H1 (cell line): ENCODE data around the gene API5. TPM values are rescaled to one million over a fixed set of nuclear protein-coding genes. Genes with fewer than 3 reads are reported as not detected.

Experiments used
- CTCF ChIA-PET: fragments of 300-600 bp; sonication (Branson Sonifier 250); formaldehyde crosslinking; loops from one replicate; lab custom pipeline; 2021; ENCODE audit not compliant: partially characterized antibody; lab: Charles Lee
- POLR2A ChIA-PET: fragments of 300-600 bp; sonication (Branson Sonifier 250); formaldehyde crosslinking; loops from one replicate; lab custom pipeline; 2021; ENCODE audit warnings: inconsistent platforms; ENCODE audit not compliant: partially characterized antibody; lab: Charles Lee
- DNase-seq, 2 experiments: peaks; one replicate each; pipeline versions ENCODE4 v3.0.0 to v3.0.0-alpha.2; 2010 to 2022; ENCODE audit warnings: low spot score in 2 of 2, low read depth in 1 of 2, mixed read lengths in 1 of 2
- FAIRE-seq: peaks from 2 replicates; lab custom pipeline; 2011; peaks lifted over from hg19 to GRCh38; lab: Jason Lieb, UNC
- H2AFZ ChIP-seq: 2 replicates; pipeline ENCODE4 v1.8.1; 2012; ENCODE audit warnings: low read length, inconsistent platforms
- H2AK5ac ChIP-seq: 2 replicates; pipeline ENCODE4 v1.6.1; 2013; ENCODE audit warnings: low read depth, low read length
- H2BK120ac ChIP-seq: replicated peaks from 2 replicates; pipeline ENCODE3; 2013; ENCODE audit warnings: low read depth, low read length, inconsistent platforms
- H2BK12ac ChIP-seq: 2 replicates; pipeline ENCODE4 v1.6.1; 2013; ENCODE audit warnings: low read depth, low read length
- H2BK15ac ChIP-seq: 2 replicates; pipeline ENCODE4 v1.6.1; 2013; ENCODE audit warnings: low read length
- H2BK20ac ChIP-seq: 2 replicates; pipeline ENCODE4 v1.6.1; 2013; ENCODE audit warnings: low read length
- H2BK5ac ChIP-seq: 2 replicates; pipeline ENCODE4 v1.6.1; 2013; ENCODE audit warnings: low read depth, low read length
- H3K14ac ChIP-seq: 2 replicates; pipeline ENCODE4 v1.6.1; 2013; ENCODE audit warnings: inconsistent platforms; ENCODE audit not compliant: insufficient read length
- H3K18ac ChIP-seq: 2 replicates; pipeline ENCODE4 v1.6.1; 2013; ENCODE audit warnings: low read length; ENCODE audit errors: extremely low read depth
- H3K23ac ChIP-seq: 2 replicates; pipeline ENCODE4 v1.6.1; 2013; ENCODE audit warnings: inconsistent platforms; ENCODE audit not compliant: insufficient read length
- H3K23me2 ChIP-seq: 2 replicates; pipeline ENCODE4 v1.6.1; 2013; ENCODE audit warnings: low read depth, low read length
- H3K27ac ChIP-seq: 2 replicates; pipeline ENCODE4 v1.6.1; 2011; ENCODE audit warnings: low read depth, low read length, inconsistent platforms
- H3K27me3 ChIP-seq, 4 experiments: replicated peaks in 1 of 4; 1 replicate in 1 of 4; 2 replicates in 3 of 4; pipeline versions ENCODE4 v1.6.1 to v1.8.1; 2011 to 2013; ENCODE audit warnings: low read length in 3 of 4, mild to moderate bottlenecking in 3 of 4, inconsistent platforms in 2 of 4, mixed read lengths in 2 of 4, moderate library complexity in 1 of 4; ENCODE audit not compliant: control insufficient read depth in 3 of 4, insufficient read depth in 3 of 4; ENCODE audit errors: extremely low read depth in 1 of 4
- H3K36me3 ChIP-seq, 4 experiments: 2 replicates each; pipeline versions ENCODE4 v1.6.1 to v1.8.1; 2011 to 2013; ENCODE audit warnings: mild to moderate bottlenecking in 4 of 4, low read length in 3 of 4, moderate library complexity in 2 of 4, control low read depth in 1 of 4, inconsistent platforms in 1 of 4; ENCODE audit not compliant: insufficient read depth in 4 of 4, control insufficient read depth in 2 of 4
- H3K4ac ChIP-seq: replicated peaks from 2 replicates; pipeline ENCODE3; 2013; ENCODE audit warnings: low read length, low read depth, mixed read lengths, inconsistent platforms; ENCODE audit not compliant: insufficient read length
- H3K4me1 ChIP-seq, 4 experiments: replicated peaks in 1 of 4; 1 replicate in 1 of 4; 2 replicates in 3 of 4; pipeline versions ENCODE4 v1.6.1 to v1.8.1; 2011 to 2013; ENCODE audit warnings: low read length in 3 of 4, inconsistent platforms in 2 of 4, mixed read lengths in 1 of 4; ENCODE audit not compliant: insufficient read depth in 4 of 4, control insufficient read depth in 3 of 4
- H3K4me2 ChIP-seq, 2 experiments: 2 replicates each; pipeline versions ENCODE4 v1.6.1 to v1.8.1; 2011 to 2013; ENCODE audit warnings: low read depth in 2 of 2, low read length in 2 of 2, control low read depth in 1 of 2, inconsistent platforms in 1 of 2, mild to moderate bottlenecking in 1 of 2; ENCODE audit not compliant: insufficient read depth in 1 of 2
- H3K4me3 ChIP-seq, 4 experiments: fragments of 200-600, 300-600 bp in 1 of 4; sonication (generic), shearing (Covaris generic), sonication (Bioruptor Twin) in 1 of 4; 2 replicates each; pipeline versions ENCODE4 v1.5.1 to v1.8.1; 2011 to 2016; ENCODE audit warnings: low read length in 4 of 4, low read depth in 3 of 4, control low read depth in 2 of 4, inconsistent platforms in 2 of 4, mild to moderate bottlenecking in 2 of 4, mixed read lengths in 1 of 4, moderate library complexity in 1 of 4; ENCODE audit not compliant: insufficient read depth in 2 of 4; ENCODE audit errors: extremely low read depth in 1 of 4
- H3K56ac ChIP-seq: replicated peaks from 2 replicates; pipeline ENCODE3; 2013; ENCODE audit warnings: low read depth, mild to moderate bottlenecking, mixed read lengths, low read length, inconsistent platforms; ENCODE audit not compliant: insufficient read length
- H3K79me1 ChIP-seq: 2 replicates; pipeline ENCODE4 v1.6.1; 2013; ENCODE audit warnings: low read depth, low read length, control low read depth
- H3K79me2 ChIP-seq, 2 experiments: 2 replicates each; pipeline versions ENCODE4 v1.6.1 to v1.8.1; 2012 to 2013; ENCODE audit warnings: low read length in 2 of 2, mild to moderate bottlenecking in 2 of 2, inconsistent platforms in 1 of 2; ENCODE audit not compliant: insufficient read depth in 2 of 2, control insufficient read depth in 1 of 2
- H3K9ac ChIP-seq, 4 experiments: replicated peaks in 1 of 4; 1 replicate in 1 of 4; 2 replicates in 3 of 4; pipeline versions ENCODE4 v1.6.1 to v1.8.1; 2011 to 2013; ENCODE audit warnings: low read depth in 3 of 4, low read length in 3 of 4, control low read depth in 2 of 4, mild to moderate bottlenecking in 2 of 4, moderate library complexity in 2 of 4, inconsistent platforms in 1 of 4; ENCODE audit errors: extremely low read depth in 1 of 4
- H3K9me3 ChIP-seq, 2 experiments: 2 replicates each; pipeline versions ENCODE4 v1.6.1 to v1.8.1; 2012 to 2013; ENCODE audit warnings: mild to moderate bottlenecking in 2 of 2, moderate library complexity in 2 of 2, control low read depth in 1 of 2, inconsistent platforms in 1 of 2, low read depth in 1 of 2, low read length in 1 of 2, mixed read lengths in 1 of 2; ENCODE audit not compliant: insufficient read depth in 2 of 2
- H4K20me1 ChIP-seq, 2 experiments: replicated peaks in 1 of 2; 2 replicates each; pipeline versions ENCODE3 to v1.8.1; 2011 to 2013; ENCODE audit warnings: inconsistent platforms in 2 of 2, low read length in 2 of 2, mild to moderate bottlenecking in 1 of 2; ENCODE audit not compliant: insufficient read depth in 2 of 2, control insufficient read depth in 1 of 2
- H4K5ac ChIP-seq: 2 replicates; pipeline ENCODE4 v1.6.1; 2013; ENCODE audit warnings: low read length, low read depth, mixed read lengths, inconsistent platforms; ENCODE audit not compliant: insufficient read length
- H4K8ac ChIP-seq: 2 replicates; pipeline ENCODE4 v1.8.0; 2013; ENCODE audit warnings: mild to moderate bottlenecking, moderate library complexity, low read length, inconsistent platforms; ENCODE audit not compliant: insufficient read depth; ENCODE audit errors: extremely low read depth
- H4K91ac ChIP-seq: replicated peaks from 2 replicates; pipeline ENCODE3; 2013; ENCODE audit warnings: low read length, mixed read lengths, inconsistent platforms; ENCODE audit not compliant: insufficient read length
- BCL11A ChIP-seq, 2 experiments: IDR thresholded peaks; one replicate each; pipeline ENCODE4 v1.6.1; 2011; ENCODE audit warnings: low read depth in 2 of 2, low read length in 2 of 2, mild to moderate bottlenecking in 2 of 2
- BRCA1 ChIP-seq: IDR thresholded peaks from 2 replicates; pipeline ENCODE4 v1.6.1; 2012; ENCODE audit warnings: low read depth, low read length, improper control_type of control experiment
- CBX8 ChIP-seq: fragments of 300-800, 300-1000 bp; sonication (generic); IDR thresholded peaks from 2 replicates; pipeline ENCODE4 v1.7.1; 2016; ENCODE audit warnings: low read depth, low read length, borderline replicate concordance
- EGR1 ChIP-seq: IDR thresholded peaks from 2 replicates; pipeline ENCODE4 v1.6.1; 2011; ENCODE audit warnings: low read depth, low read length, borderline replicate concordance
- FOSL1 ChIP-seq: IDR thresholded peaks from 2 replicates; pipeline ENCODE4 v1.6.1; 2011; ENCODE audit warnings: mild to moderate bottlenecking, low read depth, low read length, moderate library complexity; ENCODE audit not compliant: insufficient read depth
- GTF2F1 ChIP-seq: IDR thresholded peaks from 2 replicates; pipeline ENCODE4 v1.6.1; 2012; ENCODE audit warnings: low read depth, low read length, improper control_type of control experiment, borderline replicate concordance
- HDAC2 ChIP-seq, 2 experiments: fragments of 300-600 bp in 1 of 2; sonication (generic) in 1 of 2; IDR thresholded peaks; 2 replicates each; pipeline ENCODE4 v1.6.1; 2011 to 2012; ENCODE audit warnings: low read depth in 2 of 2, low read length in 2 of 2, mild to moderate bottlenecking in 2 of 2, moderate library complexity in 2 of 2, borderline replicate concordance in 1 of 2, inconsistent platforms in 1 of 2
- RXRA ChIP-seq: IDR thresholded peaks from 2 replicates; pipeline ENCODE4 v1.6.1; 2011; ENCODE audit warnings: low read depth, mild to moderate bottlenecking, low read length, moderate library complexity; ENCODE audit not compliant: insufficient read depth
- SAP30 ChIP-seq: fragments of 300-600 bp; sonication (generic); IDR thresholded peaks from 2 replicates; pipeline ENCODE4 v1.7.1; 2012; ENCODE audit warnings: low read length, moderate library complexity, mild to moderate bottlenecking, inconsistent platforms; ENCODE audit not compliant: insufficient read depth, insufficient replicate concordance
- SIN3A ChIP-seq, 2 experiments: IDR thresholded peaks in 1 of 2; conservative IDR thresholded peaks in 1 of 2; 2 replicates each; pipeline ENCODE4 v1.6.1; 2011 to 2012; ENCODE audit warnings: low read length in 2 of 2, improper control_type of control experiment in 1 of 2, low read depth in 1 of 2, mild to moderate bottlenecking in 1 of 2
- SUZ12 ChIP-seq: fragments of 200-600 bp; sonication (generic); IDR thresholded peaks from 2 replicates; pipeline ENCODE4 v1.6.1; 2012; ENCODE audit warnings: mild to moderate bottlenecking, inconsistent platforms, low read length, moderate library complexity, mixed read lengths
- WGBS, 2 experiments: shearing (Covaris generic) in 1 of 2; methylation state at CpG; one replicate each; pipeline versions ENCODE4 v1.1.6 to v1.1.7; 2013 to 2015; ENCODE audit warnings: low lambda C conversion rate in 2 of 2, mixed read lengths in 2 of 2, inconsistent platforms in 1 of 2, low coverage in 1 of 2, missing lambda C conversion rate in 1 of 2; ENCODE audit not compliant: insufficient replicate concordance in 2 of 2, insufficient coverage in 1 of 2, insufficient read length in 1 of 2; ENCODE audit errors: extremely low coverage in 1 of 2, missing lambda C conversion rate in 1 of 2; 5-methylcytosine and 5-hydroxymethylcytosine counted together
- polyA plus RNA-seq, 7 experiments: library from polyadenylated mRNA; depleted of rRNA in 3 of 7; stranded (reverse) in 5 of 7; unstranded in 2 of 7; fragments of >200 nt in 5 of 7; fragments of 200-250 nt in 2 of 7; gene quantifications; 1 replicate in 5 of 7; 2 replicates in 1 of 7; 4 replicates in 1 of 7; pipeline versions ENCODE4 v1.2.1 to v1.2.3, GENCODE V29; 2011 to 2013; ENCODE audit warnings: missing spikeins in 2 of 7, mixed read lengths in 2 of 7
- total RNA-seq: library from RNA; stranded (reverse); fragmentation: NEBNext Ultra II Directional; extraction: Animal tissue kit (Norgen Biotek cat#: 25700); gene quantifications from 2 replicates; pipeline ENCODE4 v1.2.1, GENCODE V29; 2021

Gene API5
- total and polyA plus RNA-seq, 2 of the 8 experiments (the other 6 are each of a cell fraction or from before 2014, with no cell fraction given) = 39.1 to 155 TPM

- Histone ChIP-seq H3K79me2 (peaks cover 29 to 63% of the 10 kb centered on the region in 2 experiments), H3K4me1 (peaks cover 0 to 6% (median 4%) of the 10 kb centered on the region in 4 experiments; a peak in 3 of 7 replicates), H3K9me3 (no peaks in the 10 kb centered on the region), H4K5ac (no peak overlapping the region), H3K56ac (no peak overlapping the region), H2BK120ac (no peak overlapping the region), H3K4ac (no peak overlapping the region), H3K23ac (no peak overlapping the region), H3K27me3 (no peaks in the 10 kb centered on the region), H2AK5ac (no peak overlapping the region), H4K20me1 (peaks cover 0 to 5% of the 10 kb centered on the region in 2 experiments), H2BK20ac (no peak overlapping the region), H2BK12ac (no peak overlapping the region), H4K8ac (no peak overlapping the region), H3K23me2 (peaks cover 4% of the 10 kb centered on the region; the same call in 1 of the 2 replicates), H3K27ac (no peak overlapping the region), H2BK15ac (no peak overlapping the region), H3K4me2 (peak overlapping the region; percentile 89 to 92), H2BK5ac (no peak overlapping the region), H2AFZ (no peak overlapping the region), H3K36me3 (peaks cover 0 to 7% (median 0%) of the 10 kb centered on the region in 4 experiments; a peak in 2 of 8 replicates), H3K14ac (no peak overlapping the region), H3K9ac (no peak overlapping the region), H4K91ac (no peak overlapping the region), H3K18ac (no peak overlapping the region), H3K79me1 (peaks cover 2% of the 10 kb centered on the region; the same call in 1 of the 2 replicates), H3K4me3 (peak overlapping the region in 3 of 4 experiments; percentile 2 to 97 (median 81); a peak in 3 of 8 replicates)
- DNase-seq (no peak), FAIRE-seq (no peak)
- CTCF ChIA-PET = interaction anchor here (0.9 kb wide), 1 partner anchor 9 kb away, joined by 3 read pairs; no protein-coding TSS in a partner anchor
- 43% methylated on average over 1 of the region's 1 CpG; no CpG with 5 or more reads in 1 of the 2 experiments for WGBS, 2 experiments
- POLR2A ChIA-PET = interaction anchor here (0.7 to 4.8 kb wide), 4 partner anchors 11 to 134 kb away, joined by 3 to 38 read pairs (median 4); no protein-coding TSS in a partner anchor
- no peak for TF ChIP-seq SUZ12
- TF ChIP-seq EGR1 = no peak
- TF ChIP-seq BRCA1 = no peak
- no peak for TF ChIP-seq FOSL1
- TF ChIP-seq HDAC2 (IDR thresholded peaks at IDR 0.05; ENCODE audit: borderline replicate concordance in 1 of 2, low read depth in 2 of 2, low read length in 2 of 2) = no peak
- TF ChIP-seq RXRA = no peak
- no peak for TF ChIP-seq BCL11A (IDR thresholded peaks at IDR 0.05; ENCODE audit: low read depth in 2 of 2, low read length in 2 of 2)
- TF ChIP-seq SIN3A (conservative IDR thresholded peaks at IDR 0.05 in 1 of 2, IDR thresholded peaks at IDR 0.05 in 1 of 2; ENCODE audit: low read depth in 1 of 2, low read length in 2 of 2) = no peak
- no peak for TF ChIP-seq CBX8
- TF ChIP-seq GTF2F1 = no peak
- TF ChIP-seq SAP30 = no peak
These were observed 48.7 kb downstream of the API5 start for GRCh38 chr11:43360361-43361032.
